NCI-H748 (cell line): ENCODE data around the gene KATNBL1.
"Not testable (repeated sequence)": the region's sequence is repeated elsewhere in the genome, so short reads cannot be mapped to it uniquely, and the experiment has no call there.

Source experiments
- DNase-seq: peaks from one replicate; lab custom pipeline; 2025; ENCODE audit not compliant: unreplicated experiment; lab: John Stamatoyannopoulos, UW

The KATNBL1 gene

GRCh38 chr15:34120420-34120819 lies 89.5 kb downstream of the KATNBL1 start:
- not testable (repeated sequence) for DNase-seq

- DNase-seq: no peak
Observed at GRCh38 chr15:34119291-34119690, 90.6 kb downstream of the KATNBL1 start.

GRCh38 chr15:34116620-34117019 lies 93.3 kb downstream of the KATNBL1 start:
- no peak for DNase-seq

GRCh38 chr15:34114739-34115138 lies 95.2 kb downstream of the KATNBL1 start:
- no peak for DNase-seq

- DNase-seq: no peak
Observed at GRCh38 chr15:34114215-34114614, 95.7 kb downstream of the KATNBL1 start.

- no peak for DNase-seq
Observed at GRCh38 chr15:34111488-34111887, 98.4 kb downstream of the KATNBL1 start.

GRCh38 chr15:34109797-34110663 lies 99.9 kb downstream of the KATNBL1 start:
- peak; percentile 2 for DNase-seq

GRCh38 chr15:34107315-34107714 lies 102.6 kb downstream of the KATNBL1 start:
- DNase-seq: no peak

GRCh38 chr15:34106423-34106822 lies 103.5 kb downstream of the KATNBL1 start:
- DNase-seq: no peak

- DNase-seq: no peak
Observed at GRCh38 chr15:34102175-34102925, 107.5 kb downstream of the KATNBL1 start.

- peak; percentile 97 for DNase-seq
Observed at GRCh38 chr15:34101366-34102174, 108.3 kb downstream of the KATNBL1 start, which contains the start of the genes EMC7 and PGBD4. EMC7 (minus strand) TSS chr15:34101862; CDS start chr15:34101839, 23 bp downstream. PGBD4 (plus strand) TSS chr15:34102083; CDS start chr15:34102532, 449 bp downstream.

GRCh38 chr15:34099914-34100313 lies 110.0 kb downstream of the KATNBL1 start:
- no peak for DNase-seq
